Heart left ventricle (tissue), 16 donors: Measurements from ENCODE around the gene ESYT2. TPM values are rescaled to one million over a fixed set of nuclear protein-coding genes. Genes with fewer than 3 reads are reported as not detected.

ENCODE experiments used
- ATAC-seq, 4 donors: fragments of 200-7000 bp; cut with Tn5 transposase; one replicate each; pipeline ENCODE4 v1.9.1; 2020 to 2022; ENCODE audit warnings: moderate library complexity in 4 of 4, mild to moderate bottlenecking in 3 of 4, moderate number of reproducible peaks in 1 of 4
- DNase-seq, 5 donors: peaks; one replicate each; pipeline ENCODE4 v3.0.0-alpha.2; 2020
- H3K27ac ChIP-seq, 12 donors: fragments of 200-600 bp; sonication (generic) in 4 of 12; one replicate each; pipeline versions ENCODE4 v1.5.0 to v1.8.0; 2016 to 2022; ENCODE audit warnings: mild to moderate bottlenecking in 2 of 12
- H3K27me3 ChIP-seq, 9 donors: fragments of 200-600 bp; sonication (generic) in 2 of 9; one replicate each; pipeline versions ENCODE4 v1.5.1 to v1.8.0; 2016 to 2022; ENCODE audit warnings: mild to moderate bottlenecking in 3 of 9
- H3K36me3 ChIP-seq, 9 donors: fragments of 200-600 bp; sonication (generic) in 2 of 9; one replicate each; pipeline versions ENCODE4 v1.5.0 to v1.8.0; 2018 to 2022; ENCODE audit warnings: mild to moderate bottlenecking in 2 of 9
- H3K4me1 ChIP-seq, 12 donors: fragments of 200-600 bp; sonication (generic) in 4 of 12; one replicate each; pipeline versions ENCODE4 v1.5.0 to v1.8.0; 2016 to 2022; ENCODE audit warnings: mild to moderate bottlenecking in 3 of 12
- H3K4me3 ChIP-seq, 12 donors: fragments of 200-600 bp; sonication (generic) in 4 of 12; one replicate each; pipeline versions ENCODE4 v1.5.0 to v1.8.0; 2017 to 2022; ENCODE audit warnings: mild to moderate bottlenecking in 9 of 12, moderate library complexity in 4 of 12
- H3K9me3 ChIP-seq, 12 donors: fragments of 200-600 bp; sonication (generic) in 4 of 12; one replicate each; pipeline versions ENCODE4 v1.5.0 to v1.8.0; 2016 to 2022; ENCODE audit warnings: mild to moderate bottlenecking in 1 of 12
- POLR2A ChIP-seq, 2 donors: fragments of 450-650 bp; IDR thresholded peaks; one replicate each; pipeline ENCODE4 v1.6.1; 2017; ENCODE audit warnings: antibody characterized with exemption in 2 of 2, mild to moderate bottlenecking in 2 of 2, moderate library complexity in 2 of 2
- WGBS, 4 donors: extraction: QIAGEN DNeasy Blood & Tissue Kit in 2 of 4; methylation state at CpG; one replicate each; pipeline versions ENCODE4 v1.1.5 to v1.1.7; 2013 to 2018; 5-methylcytosine and 5-hydroxymethylcytosine counted together
- intact Hi-C, 10 donors: fragments of 100-400 bp; cut with DNase I; formaldehyde crosslinking; loops; one replicate each; pipeline versions ENCODE4 v1.11.1 to v1.14.2; 2022
- polyA plus RNA-seq, 2 donors: library from polyadenylated mRNA; stranded (reverse); fragments of 200-250 nt; gene quantifications; one replicate each; pipeline ENCODE4 v1.2.3, GENCODE V29; 2013
- total RNA-seq, 9 donors: library from RNA; depleted of rRNA in 2 of 9; stranded (reverse); fragments of >200 nt in 2 of 9; fragmentation: NEBNext Ultra II Directional in 3 of 9; extraction: Animal tissue kit (Norgen Biotek cat#: 25700) in 3 of 9; gene quantifications; one replicate each; pipeline versions ENCODE4 v1.1.0 to v1.2.4, GENCODE V29; 2016 to 2023
- TF ChIP-seq, protein P1 (sequence below), 12 donors: fragments of 200-600 bp; sonication (generic) in 4 of 12; IDR thresholded peaks; one replicate each; pipeline versions ENCODE4 v1.5.0 to v1.8.0; 2018 to 2022; ENCODE audit warnings: antibody characterized with exemption in 12 of 12, mild to moderate bottlenecking in 5 of 12
- donor health status: ischemic (EF 13 %, LVEDD 7.1; RV severe dilation, severe dysfunction).
- donor health status: healthy with polysubstance abuse.
- donor health status: DM: no; HTN: yes; CAD: no.
- donor health status: DM: no; HTN: no; CAD: no.
- donor health status: ischemic (EF 25% LVEDD 6.9; RV normal size, moderate dysfunction).
- donor health status: ischemic (EF 25% LVEDD 5.7; RV mildly dilated, moderate dysfunction).
- donor health status: healthy.
- donor health status: DM: yes; HTN: yes; CAD: no.
- donor health status: ischemic (EF 35%, LVEDD 5.7; RV mildly dilated, moderate dysfunction).
- donor health status: nonischemic (EF 11% LVEDD 7.7; RV severe dilation, severe dysfunction).
- donor health status: DM: yes; HTN: yes; CAD: no.
- donor health status: PGD.
- donor health status: ischemic (EF 29% LVEDD 5.4; RV normal size, mild dysfunction).
- donor health status: nonischemic (EF 23%, LVEDD 6.1; RV moderate dilation, normal function).

ESYT2 gene
- total and polyA plus RNA-seq, 11 donors: 16.2 to 91.8 (median 49.8) TPM

DNA sequence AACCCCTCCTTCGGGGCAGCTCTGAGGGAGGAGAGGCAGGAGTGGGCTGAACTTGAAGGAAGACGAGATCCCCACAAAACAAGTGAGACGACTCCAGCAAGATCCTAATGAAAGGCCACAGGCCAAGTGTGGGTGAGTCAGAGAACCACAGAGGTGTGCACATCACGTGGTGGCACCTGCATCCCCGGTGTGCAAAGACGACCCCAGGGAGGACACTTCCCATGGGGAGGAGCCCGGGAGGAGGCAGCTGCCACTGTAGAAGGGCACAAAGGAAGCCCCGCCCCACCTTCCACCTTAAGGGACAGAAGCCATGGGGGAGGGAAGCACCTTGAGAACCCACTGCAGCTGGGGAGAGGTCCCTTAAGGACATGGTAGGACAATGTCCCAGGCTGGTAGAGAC lies 45.7 kb downstream of the ESYT2 start:
- ATAC-seq (peak in 3 of 4 donors; percentile 11 to 31 (median 16)), DNase-seq (no peak)
- H3K36me3 ChIP-seq: peaks cover 0 to 81% (median 58%) of the 10 kb centered on the region in 9 donors
- no peak for TF ChIP-seq POLR2A (IDR thresholded peaks at IDR 0.05)
- TF ChIP-seq, protein P1, sequence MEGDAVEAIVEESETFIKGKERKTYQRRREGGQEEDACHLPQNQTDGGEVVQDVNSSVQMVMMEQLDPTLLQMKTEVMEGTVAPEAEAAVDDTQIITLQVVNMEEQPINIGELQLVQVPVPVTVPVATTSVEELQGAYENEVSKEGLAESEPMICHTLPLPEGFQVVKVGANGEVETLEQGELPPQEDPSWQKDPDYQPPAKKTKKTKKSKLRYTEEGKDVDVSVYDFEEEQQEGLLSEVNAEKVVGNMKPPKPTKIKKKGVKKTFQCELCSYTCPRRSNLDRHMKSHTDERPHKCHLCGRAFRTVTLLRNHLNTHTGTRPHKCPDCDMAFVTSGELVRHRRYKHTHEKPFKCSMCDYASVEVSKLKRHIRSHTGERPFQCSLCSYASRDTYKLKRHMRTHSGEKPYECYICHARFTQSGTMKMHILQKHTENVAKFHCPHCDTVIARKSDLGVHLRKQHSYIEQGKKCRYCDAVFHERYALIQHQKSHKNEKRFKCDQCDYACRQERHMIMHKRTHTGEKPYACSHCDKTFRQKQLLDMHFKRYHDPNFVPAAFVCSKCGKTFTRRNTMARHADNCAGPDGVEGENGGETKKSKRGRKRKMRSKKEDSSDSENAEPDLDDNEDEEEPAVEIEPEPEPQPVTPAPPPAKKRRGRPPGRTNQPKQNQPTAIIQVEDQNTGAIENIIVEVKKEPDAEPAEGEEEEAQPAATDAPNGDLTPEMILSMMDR (IDR thresholded peaks at IDR 0.05): no peak
- peak overlapping the region in 2 of 12 donors; percentile 12 to 27 for H3K4me3 ChIP-seq
- intact Hi-C loops: loop anchor here (2.0 to 10.0 kb wide), 6 partner anchors 34 to 194 kb away; partner anchors contain the start of gene ESYT2 (in 7 of the 10)
- peak overlapping the region; percentile 59 to 90 (median 82) for H3K27ac ChIP-seq
- H3K9me3 ChIP-seq: no peaks in the 10 kb centered on the region
- H3K27me3 ChIP-seq: no peaks in the 10 kb centered on the region
- WGBS, 4 donors: 46 to 58% (median 50%) methylated on average over 8 of the region's 8 CpGs
- peaks cover 0 to 58% (median 29%) of the 10 kb centered on the region in 12 donors for H3K4me1 ChIP-seq

DNA sequence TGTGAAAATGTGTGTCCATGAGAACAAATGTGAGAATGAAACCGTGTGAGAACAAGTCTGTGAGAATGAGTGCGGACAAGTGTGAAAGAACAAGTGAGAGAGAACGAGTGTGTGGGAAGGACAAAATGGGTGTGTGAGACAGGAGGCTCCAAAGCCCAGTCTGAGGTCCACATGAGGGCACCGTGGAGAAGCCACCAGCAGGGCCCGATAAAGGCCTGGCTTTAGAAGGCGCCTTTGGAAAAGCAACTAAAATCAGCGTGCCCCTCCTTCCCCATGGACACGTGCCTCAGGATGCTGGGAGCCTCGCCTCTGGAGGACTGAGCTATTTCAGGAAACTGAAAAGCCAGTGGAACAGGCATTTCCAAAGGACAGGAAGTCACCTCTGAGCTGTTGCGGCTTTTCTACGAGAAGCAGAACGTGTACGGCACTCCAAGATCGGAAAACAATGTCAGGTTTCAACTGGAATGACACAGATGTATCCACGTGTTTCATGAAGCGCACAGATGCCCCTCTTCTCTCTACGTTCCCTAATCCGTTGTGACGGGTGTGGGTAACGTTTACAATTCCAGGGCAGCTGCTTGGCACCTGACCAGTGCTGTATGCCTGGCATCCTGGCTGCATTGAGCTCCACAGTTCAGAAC lies 46.4 kb downstream of the ESYT2 start:
- TF ChIP-seq, protein P1 (IDR thresholded peaks at IDR 0.05): peak; percentile 16 to 76 (median 52)
- peak in 1 of 2 donors; percentile 29 for TF ChIP-seq POLR2A (IDR thresholded peaks at IDR 0.05)
- ATAC-seq: peak; percentile 91 to 92 (median 92)
- peak; percentile 73 to 85 (median 83) for DNase-seq
- Histone ChIP-seq H3K27ac (peak overlapping the region; percentile 59 to 90 (median 82)), H3K27me3 (no peaks in the 10 kb centered on the region), H3K36me3 (peaks cover 0 to 78% (median 52%) of the 10 kb centered on the region in 9 donors), H3K4me3 (peak overlapping the region in 7 of 12 donors; percentile 9 to 35 (median 27)), H3K4me1 (peaks cover 0 to 65% (median 36%) of the 10 kb centered on the region in 12 donors), H3K9me3 (no peaks in the 10 kb centered on the region)
- 19 to 24% (median 22%) methylated on average over 16 to 20 of the region's 20 CpGs for WGBS, 4 donors
- intact Hi-C loops: loop anchor here (1.0 to 10.0 kb wide), 7 partner anchors 34 to 194 kb away; partner anchors contain the start of gene ESYT2 (in 7 of the 10)

- H3K4me1 ChIP-seq: peaks cover 0 to 67% (median 36%) of the 10 kb centered on the region in 12 donors
- DNase-seq (no peak), ATAC-seq (no peak)
- peaks cover 0 to 78% (median 51%) of the 10 kb centered on the region in 9 donors for H3K36me3 ChIP-seq
- no peak for TF ChIP-seq POLR2A (IDR thresholded peaks at IDR 0.05)
- TF ChIP-seq, protein P1 (IDR thresholded peaks at IDR 0.05): no peak
- H3K27me3 ChIP-seq: no peaks in the 10 kb centered on the region
- no peaks in the 10 kb centered on the region for H3K9me3 ChIP-seq
- WGBS, 4 donors: 86 to 92% (median 89%) methylated on average over 17 of the region's 17 CpGs
- intact Hi-C loops: loop anchor here (1.0 to 10.0 kb wide), 7 partner anchors 35 to 195 kb away; partner anchors contain the start of gene ESYT2 (in 7 of the 10)
- peak overlapping the region in 1 of 12 donors; percentile 27 for H3K4me3 ChIP-seq
- H3K27ac ChIP-seq: peak overlapping the region; percentile 59 to 90 (median 82)
Measured at GRCh38 chr7:158781974-158782664, 47.2 kb downstream of the ESYT2 start.
